ENCODE data around the gene STK39.
A peak's percentile ranks its signal among the peaks of the same experiment; 100 is the strongest.

Gene STK39

DNA sequence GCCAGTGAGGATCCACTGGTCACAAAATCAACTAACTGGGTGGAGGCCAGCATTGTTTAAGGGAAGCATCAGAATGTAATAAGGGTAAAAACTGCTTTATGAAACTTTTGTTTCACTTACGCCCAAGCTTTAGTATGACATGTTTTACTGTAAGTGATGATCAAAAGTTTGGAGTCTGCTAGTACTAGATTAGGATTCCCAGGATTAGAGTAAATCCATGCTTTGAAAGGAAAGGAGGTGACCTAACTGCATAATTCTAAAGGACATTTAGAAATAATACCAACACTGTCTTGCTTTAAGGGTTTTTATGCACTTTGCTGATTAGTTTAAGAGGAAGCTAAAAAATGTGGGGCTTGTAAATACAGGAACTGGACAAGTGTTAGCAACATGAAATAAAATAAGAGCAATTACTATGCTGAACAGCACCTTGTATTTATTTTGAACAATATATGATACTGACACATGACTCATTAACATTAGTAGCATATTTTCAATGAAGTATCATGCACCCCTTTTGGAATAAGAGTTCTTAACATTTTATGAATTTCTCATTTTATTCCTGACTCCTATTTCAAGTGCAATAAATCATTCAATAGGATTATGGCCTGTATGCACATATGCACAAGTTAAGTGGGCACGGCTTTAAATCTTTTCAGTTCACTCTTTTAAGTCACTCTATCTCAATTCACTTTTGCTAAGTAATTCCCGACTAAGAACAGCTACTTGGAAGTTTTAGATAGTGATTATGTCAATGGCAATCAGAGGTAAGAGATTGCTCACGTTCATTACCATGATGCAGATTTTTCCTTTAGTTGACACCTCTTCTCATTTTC lies 62.5 kb downstream of the STK39 start:
- no peak for DNase-seq (ENCODE audit: low read depth, low spot score)

GRCh38 chr2:168183308-168183997 lies 63.9 kb downstream of the STK39 start:
- no peak for DNase-seq (ENCODE audit: low read depth, low spot score)

DNA sequence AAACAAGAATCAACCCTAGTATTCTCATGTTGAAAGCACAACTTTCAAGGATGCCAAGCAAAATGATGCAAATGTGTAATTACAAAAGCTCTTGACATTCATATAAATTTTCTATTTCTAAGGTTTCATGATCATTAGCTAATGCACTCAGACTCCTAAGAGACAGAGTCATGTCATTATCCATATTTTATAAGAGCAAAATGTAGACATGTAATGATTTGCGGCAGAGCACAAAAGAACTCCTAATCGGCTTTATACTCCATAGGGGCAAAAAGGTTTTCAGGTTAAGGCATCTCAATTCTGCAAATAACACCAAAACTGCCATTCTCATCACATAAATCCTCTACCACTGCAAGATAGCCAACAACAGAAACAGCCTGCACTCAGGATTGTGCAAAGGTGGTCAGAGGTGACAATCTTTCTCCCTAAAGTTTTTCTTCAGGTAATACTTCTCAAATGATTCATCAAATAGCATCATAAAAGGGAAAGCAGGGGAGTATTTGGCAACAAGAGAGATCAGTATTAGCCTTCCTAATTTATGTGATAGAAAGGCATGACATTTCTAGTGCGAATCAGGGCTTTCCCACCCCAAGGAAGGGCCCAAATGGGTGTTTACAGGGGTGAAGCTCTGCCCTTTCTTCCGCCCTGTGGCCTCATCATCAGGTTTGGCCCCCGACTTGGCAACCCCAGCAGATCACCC lies 64.7 kb downstream of the STK39 start:
- DNase-seq (ENCODE audit: low read depth, low spot score), result no peak

- DNase-seq (ENCODE audit: low read depth, low spot score), result no peak
Measured at GRCh38 chr2:168181825-168182224, 65.6 kb downstream of the STK39 start.

- no peak for DNase-seq (ENCODE audit: low read depth, low spot score)
Measured at GRCh38 chr2:168180914-168181313, 66.5 kb downstream of the STK39 start.

DNA sequence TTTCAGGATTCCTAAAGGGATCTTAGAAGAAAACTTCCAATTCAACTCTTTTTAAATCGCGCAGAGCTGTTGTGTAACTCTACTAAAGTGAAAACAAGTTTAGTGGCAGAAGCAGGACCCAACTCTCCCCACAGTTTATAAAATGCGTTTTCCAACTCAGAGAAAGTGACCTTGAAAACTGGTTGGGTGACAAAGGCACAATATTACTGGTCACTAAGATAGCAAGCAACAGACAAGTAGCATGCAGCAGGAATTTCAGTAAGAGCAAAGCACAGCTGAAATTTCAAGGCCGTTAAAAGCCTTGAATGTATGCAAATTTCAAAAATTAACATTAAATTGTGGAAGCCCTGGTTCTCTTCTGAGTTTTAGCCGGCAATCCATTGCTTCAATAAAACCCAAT lies 66.9 kb downstream of the STK39 start:
- DNase-seq (ENCODE audit: low read depth, low spot score), result no peak

DNA sequence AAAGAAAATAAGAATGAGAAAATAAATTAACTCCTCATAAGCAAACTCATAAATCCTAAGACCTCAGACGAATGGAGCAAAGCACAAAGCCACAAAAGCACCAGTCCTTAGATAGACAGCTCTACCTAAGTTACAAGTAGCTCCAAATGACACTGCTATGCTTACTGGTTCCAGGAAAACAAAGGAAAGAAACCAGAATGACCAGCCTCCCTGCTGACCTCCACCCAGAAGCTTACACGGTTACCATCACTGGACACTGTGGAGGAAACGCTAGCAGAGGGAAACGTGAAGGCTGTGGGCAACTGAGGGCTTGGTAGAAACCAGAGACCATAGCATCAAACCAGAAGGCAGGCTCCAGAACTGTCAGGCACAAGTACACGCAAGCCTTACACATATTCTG lies 67.8 kb downstream of the STK39 start:
- DNase-seq (ENCODE audit: low read depth, low spot score), result peak; percentile 12

GRCh38 chr2:168178520-168179324 lies 68.7 kb downstream of the STK39 start:
- no peak for DNase-seq (ENCODE audit: low read depth, low spot score)

DNA sequence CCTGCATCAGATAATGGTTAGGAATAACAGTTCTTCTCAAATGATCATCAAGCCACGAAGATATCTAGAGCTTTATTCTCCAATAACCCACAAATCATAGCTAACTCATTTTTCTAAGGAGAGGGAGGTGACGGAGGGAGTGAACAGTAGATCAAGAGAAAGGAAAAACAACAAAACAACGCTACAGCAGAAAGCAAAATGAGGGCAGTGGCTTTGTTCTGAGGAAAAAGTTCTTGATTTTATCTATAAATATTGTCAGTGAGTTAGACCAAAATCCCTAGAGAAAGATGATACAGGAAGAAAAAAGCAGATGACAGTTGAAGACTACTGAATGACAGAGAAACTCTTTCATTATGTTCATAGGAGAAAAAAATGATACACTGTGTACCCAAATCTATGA lies 71.0 kb downstream of the STK39 start:
- no peak for DNase-seq (ENCODE audit: low read depth, low spot score)

- DNase-seq (ENCODE audit: low read depth, low spot score), result no peak
Measured at GRCh38 chr2:168175469-168175868, 71.9 kb downstream of the STK39 start.

DNA sequence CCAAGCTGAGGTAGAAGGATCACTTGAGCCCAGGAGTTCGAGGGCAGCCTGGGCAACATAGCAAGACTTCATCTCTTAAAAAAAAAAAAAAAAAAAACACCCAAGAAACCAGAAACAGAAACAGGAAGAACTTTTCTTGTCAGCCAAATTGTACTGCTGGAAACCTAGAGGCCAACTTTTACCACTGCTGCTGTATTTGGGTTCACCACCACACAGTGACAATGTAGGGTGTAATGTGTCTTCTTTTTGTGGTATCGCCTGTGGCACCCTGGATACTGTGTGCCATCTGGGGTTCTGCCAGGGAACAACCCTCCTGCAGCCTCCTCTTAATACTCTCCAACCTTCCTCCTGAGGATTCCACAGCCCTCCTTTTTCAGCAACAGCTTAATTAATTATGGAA lies 72.6 kb downstream of the STK39 start:
- no peak for DNase-seq (ENCODE audit: low read depth, low spot score)

DNA sequence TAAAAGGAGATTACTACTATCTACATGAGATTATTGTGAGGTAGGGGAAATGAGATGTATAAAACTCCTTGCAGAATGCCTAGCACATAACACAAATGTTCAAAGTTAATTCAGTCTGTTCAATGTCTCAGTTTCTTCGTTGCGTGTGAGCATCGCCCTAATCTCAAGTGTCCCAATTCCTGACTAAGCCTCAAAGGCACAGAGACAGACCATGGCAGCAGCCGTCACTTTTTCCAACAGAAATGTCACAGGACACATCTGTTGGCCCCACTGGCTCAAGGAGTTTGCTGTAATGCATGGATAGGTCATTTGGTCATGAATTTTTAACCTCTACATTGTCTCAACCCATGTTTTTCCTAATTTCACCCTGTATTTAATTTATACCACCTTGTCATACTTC lies 75.3 kb downstream of the STK39 start:
- no peak for DNase-seq (ENCODE audit: low read depth, low spot score)

GRCh38 chr2:168171059-168171762 lies 76.2 kb downstream of the STK39 start:
- no peak for DNase-seq (ENCODE audit: low read depth, low spot score)

DNA sequence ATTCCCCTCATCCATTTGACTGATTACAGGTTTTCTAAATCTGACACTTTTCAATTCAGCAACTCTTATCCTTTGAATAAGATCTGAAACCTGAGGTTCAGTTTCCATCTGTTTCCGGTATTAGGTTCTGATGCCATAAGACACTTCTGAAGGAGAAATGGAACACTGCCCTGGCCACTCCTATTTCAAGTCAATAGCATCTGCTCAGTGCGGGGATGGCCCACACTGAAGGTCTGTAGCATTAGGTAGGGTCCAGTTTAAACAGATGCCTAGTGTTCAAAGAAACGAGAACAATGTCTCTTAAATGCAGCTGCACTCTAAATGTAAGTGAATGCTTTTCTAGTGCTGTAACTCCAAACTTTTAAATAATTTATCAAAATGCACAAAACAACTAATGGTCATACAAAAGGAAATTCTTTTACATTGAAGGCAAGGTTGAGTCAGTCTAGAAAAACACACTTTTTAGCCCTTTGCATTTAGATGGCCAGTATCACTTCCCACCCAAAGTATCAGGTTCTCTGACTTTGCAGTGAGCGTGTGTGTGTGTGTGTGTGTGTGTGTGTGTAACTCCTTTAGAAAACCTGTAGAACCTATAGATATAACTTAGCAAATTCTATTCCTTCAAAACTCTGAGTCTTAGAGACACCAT lies 78.2 kb downstream of the STK39 start:
- DNase-seq (ENCODE audit: low read depth, low spot score), result no peak

- DNase-seq (ENCODE audit: low read depth, low spot score), result no peak
Measured at GRCh38 chr2:168167511-168168263, 79.7 kb downstream of the STK39 start.

- DNase-seq (ENCODE audit: low read depth, low spot score), result no peak
Measured at GRCh38 chr2:168166902-168167510, 80.4 kb downstream of the STK39 start.

DNA sequence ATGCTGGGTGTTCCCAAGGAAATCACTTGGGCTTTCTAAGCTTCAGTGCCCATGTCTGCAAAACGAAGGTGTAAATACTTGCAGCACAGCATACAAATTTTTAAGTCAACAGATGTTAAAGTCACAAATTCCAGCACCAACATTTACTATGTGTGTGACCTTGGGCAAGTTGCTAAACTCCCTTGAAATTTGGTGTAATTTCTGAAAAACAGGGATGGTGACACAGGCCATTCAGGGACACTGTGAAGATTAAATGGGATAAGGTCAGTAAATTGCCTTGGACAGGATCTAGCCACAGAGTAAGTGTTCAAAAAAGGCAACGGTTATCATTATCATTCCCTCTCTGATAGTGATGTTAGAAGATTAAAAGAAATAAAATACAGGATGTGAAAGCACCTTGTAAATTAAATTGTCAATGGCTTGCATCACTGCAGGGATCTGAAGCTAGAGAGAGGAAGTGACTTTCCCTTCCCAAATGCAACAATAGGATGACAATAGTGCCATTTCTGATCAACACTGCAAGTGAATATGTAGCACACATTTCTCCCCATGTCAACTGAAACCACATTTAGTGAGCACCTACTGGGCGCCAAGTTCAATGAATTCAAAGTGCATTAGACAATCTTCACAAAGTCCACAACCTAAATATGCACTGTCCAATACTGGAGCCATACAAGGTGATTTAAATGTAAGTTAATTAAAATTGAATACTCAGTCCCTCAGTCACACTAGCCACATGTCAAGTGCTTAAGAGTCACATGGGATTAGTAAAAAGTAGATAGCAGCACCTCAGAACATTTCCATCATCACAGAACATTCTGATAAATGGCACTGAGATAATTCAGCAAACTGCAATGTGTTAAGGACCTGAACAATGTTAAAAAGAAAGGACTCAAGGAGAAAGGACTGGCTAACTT lies 81.2 kb downstream of the STK39 start:
- DNase-seq (ENCODE audit: low read depth, low spot score), result no peak

GRCh38 chr2:168165397-168165796 lies 82.0 kb downstream of the STK39 start:
- DNase-seq (ENCODE audit: low read depth, low spot score), result no peak
